Fibroblast of lung (primary cell): ENCODE results near the gene NTN1.

Experiments
- CTCF ChIP-seq, 2 donors: IDR thresholded peaks in 1 of 2; conservative IDR thresholded peaks in 1 of 2; 1 replicate in 1 of 2; 2 replicates in 1 of 2; pipeline ENCODE4 v1.5.1; 2011 to 2012; ENCODE audit warnings: low read length in 2 of 2, control low read depth in 1 of 2, inconsistent platforms in 1 of 2, low read depth in 1 of 2, mild to moderate bottlenecking in 1 of 2
- EZH2 ChIP-seq: IDR thresholded peaks from 2 replicates; pipeline ENCODE4 v1.5.1; 2012; ENCODE audit warnings: low read length, control low read depth, mild to moderate bottlenecking; ENCODE audit errors: missing control alignments

- TF ChIP-seq CTCF (conservative IDR thresholded peaks at IDR 0.05 in 1 of 2, IDR thresholded peaks at IDR 0.05 in 1 of 2; ENCODE audit: low read depth in 1 of 2, low read length in 2 of 2): no peak
- TF ChIP-seq EZH2: no peak
Measured at GRCh38 chr17:9038380-9038779, 17.1 kb downstream of the NTN1 start.
